Measurements from ENCODE around the gene ZBTB7C. TPM values are rescaled to one million over a fixed set of nuclear protein-coding genes. Genes with fewer than 3 reads are reported as not detected.

Gene ZBTB7C
- total RNA-seq, 2 experiments from 2014 or later, result not detected

- DNase-seq (ENCODE audit: low spot score), result no peak
- Histone ChIP-seq H3K79me2 (ENCODE audit: insufficient read depth, low read depth, low read length) (no peaks in the 10 kb centered on the region), H4K20me1 (ENCODE audit: insufficient read depth, low read length) (no peaks in the 10 kb centered on the region), H3K27ac (ENCODE audit: low read depth, low read length, poor library complexity, severe bottlenecking) (no peak overlapping the region), H3K36me3 (ENCODE audit: insufficient read depth, low read length) (no peaks in the 10 kb centered on the region), H3K4me2 (ENCODE audit: low read length) (no peak overlapping the region), H3K4me3 (ENCODE audit: low read depth, low read length, poor library complexity, severe bottlenecking) (no peak overlapping the region), H3K9me3 (ENCODE audit: low read length) (no peaks in the 10 kb centered on the region), H3K9me2 (ENCODE audit: insufficient read depth, low read length) (no peaks in the 10 kb centered on the region), H2AFZ (ENCODE audit: low read length) (no peak overlapping the region), H3K4me1 (ENCODE audit: insufficient read depth, low read length, poor library complexity, severe bottlenecking) (no peaks in the 10 kb centered on the region)
- TF ChIP-seq CTCF (conservative IDR thresholded peaks at IDR 0.05; ENCODE audit: low read length) (no peak), EZH2phosphoT487 (IDR thresholded peaks at IDR 0.05; ENCODE audit: borderline replicate concordance, low read depth, low read length) (no peak)
- CTCF ChIA-PET (ENCODE audit: unreplicated experiment), result no interaction called here
- POLR2A ChIA-PET, result no interaction called here
- no TSS peak for BruUV-seq (replicated peaks)
- intact Hi-C loops (cut with micrococcal nuclease; ENCODE audit: unreplicated experiment), result no loop called here
Measured at GRCh38 chr18:47987388-47987699, 421.8 kb downstream of the ZBTB7C start.

- DNase-seq (ENCODE audit: low spot score), result no peak
- no peak overlapping the region for H2AFZ ChIP-seq (ENCODE audit: low read length)
Measured at GRCh38 chr18:47986620-47987387, 422.4 kb downstream of the ZBTB7C start.

More at GRCh38 chr18:47986620-47987387, 422.4 kb downstream of the ZBTB7C start:
- no TSS peak for BruUV-seq (replicated peaks)
- Histone ChIP-seq H3K27ac (ENCODE audit: low read depth, low read length, poor library complexity, severe bottlenecking) (no peak overlapping the region), H3K4me2 (ENCODE audit: low read length) (no peak overlapping the region), H3K4me3 (ENCODE audit: low read depth, low read length, poor library complexity, severe bottlenecking) (no peak overlapping the region), H4K20me1 (ENCODE audit: insufficient read depth, low read length) (no peaks in the 10 kb centered on the region), H3K79me2 (ENCODE audit: insufficient read depth, low read depth, low read length) (no peaks in the 10 kb centered on the region), H3K36me3 (ENCODE audit: insufficient read depth, low read length) (no peaks in the 10 kb centered on the region), H3K9me2 (ENCODE audit: insufficient read depth, low read length) (no peaks in the 10 kb centered on the region), H3K4me1 (ENCODE audit: insufficient read depth, low read length, poor library complexity, severe bottlenecking) (no peaks in the 10 kb centered on the region), H3K9me3 (ENCODE audit: low read length) (no peaks in the 10 kb centered on the region)
- intact Hi-C loops (cut with micrococcal nuclease; ENCODE audit: unreplicated experiment), result no loop called here
- ChIA-PET CTCF (ENCODE audit: unreplicated experiment) (no interaction called here), POLR2A (no interaction called here)
- TF ChIP-seq EZH2phosphoT487 (IDR thresholded peaks at IDR 0.05; ENCODE audit: borderline replicate concordance, low read depth, low read length) (no peak), CTCF (conservative IDR thresholded peaks at IDR 0.05; ENCODE audit: low read length) (no peak)

Data from OCI-LY7 (cell line).